Fibroblast of lung (primary cell): Measurements from ENCODE around the gene CREB5. TPM values are rescaled to one million over a fixed set of nuclear protein-coding genes. Genes with fewer than 3 reads are reported as not detected.

Experiments used
- DNase-seq, 2 donors: peaks; one replicate each; pipeline versions ENCODE4 v3.0.0 to v3.0.0-alpha.2; 2010; ENCODE audit warnings: low read depth in 2 of 2
- H2AFZ ChIP-seq: 2 replicates; pipeline ENCODE4 v1.5.1; 2012; ENCODE audit warnings: low read length, control low read depth, inconsistent platforms
- H3K27ac ChIP-seq: 2 replicates; pipeline ENCODE4 v1.5.1; 2011; ENCODE audit warnings: low read length, control low read depth; ENCODE audit not compliant: insufficient read depth
- H3K27me3 ChIP-seq: 2 replicates; pipeline ENCODE4 v1.5.1; 2011; ENCODE audit warnings: mild to moderate bottlenecking, low read length; ENCODE audit not compliant: control insufficient read depth, insufficient read depth
- H3K36me3 ChIP-seq: 2 replicates; pipeline ENCODE4 v1.5.1; 2011; ENCODE audit warnings: low read length; ENCODE audit not compliant: control insufficient read depth, insufficient read depth
- H3K4me1 ChIP-seq: 2 replicates; pipeline ENCODE4 v1.5.1; 2011; ENCODE audit warnings: low read length; ENCODE audit not compliant: control insufficient read depth, insufficient read depth; ENCODE audit errors: extremely low read depth
- H3K4me2 ChIP-seq: 2 replicates; pipeline ENCODE4 v1.5.1; 2011; ENCODE audit warnings: low read length, control low read depth; ENCODE audit not compliant: insufficient read depth; ENCODE audit errors: extremely low read depth
- H3K4me3 ChIP-seq, 4 experiments: fragments of 200-600 bp in 1 of 4; sonication (generic) in 1 of 4; replicated peaks in 1 of 4; 2 replicates each; pipeline ENCODE4 v1.5.1; 2011 to 2016; ENCODE audit warnings: low read length in 4 of 4, low read depth in 3 of 4, mild to moderate bottlenecking in 3 of 4, control low read depth in 2 of 4, inconsistent platforms in 1 of 4, mixed read lengths in 1 of 4; ENCODE audit not compliant: insufficient read depth in 1 of 4; ENCODE audit errors: control extremely low read depth in 1 of 4
- H3K79me2 ChIP-seq: 2 replicates; pipeline ENCODE4 v1.5.1; 2012; ENCODE audit warnings: mild to moderate bottlenecking, low read length, inconsistent platforms; ENCODE audit not compliant: control insufficient read depth, insufficient read depth
- H3K9ac ChIP-seq: 2 replicates; pipeline ENCODE4 v1.5.1; 2011; ENCODE audit warnings: mild to moderate bottlenecking, low read length, control low read depth; ENCODE audit not compliant: insufficient read depth
- H3K9me3 ChIP-seq: 2 replicates; pipeline ENCODE4 v1.5.1; 2012; ENCODE audit warnings: low read depth, low read length; ENCODE audit not compliant: control insufficient read depth, insufficient read depth
- H4K20me1 ChIP-seq: 2 replicates; pipeline ENCODE4 v1.5.1; 2011; ENCODE audit warnings: low read length; ENCODE audit not compliant: control insufficient read depth, insufficient read depth; ENCODE audit errors: extremely low read depth
- CTCF ChIP-seq, 2 donors: IDR thresholded peaks in 1 of 2; conservative IDR thresholded peaks in 1 of 2; 1 replicate in 1 of 2; 2 replicates in 1 of 2; pipeline ENCODE4 v1.5.1; 2011 to 2012; ENCODE audit warnings: low read length in 2 of 2, control low read depth in 1 of 2, inconsistent platforms in 1 of 2, low read depth in 1 of 2, mild to moderate bottlenecking in 1 of 2
- EZH2 ChIP-seq: IDR thresholded peaks from 2 replicates; pipeline ENCODE4 v1.5.1; 2012; ENCODE audit warnings: low read length, control low read depth, mild to moderate bottlenecking; ENCODE audit errors: missing control alignments
- polyA plus RNA-seq, 2 donors: library from polyadenylated mRNA; depleted of rRNA in 1 of 2; stranded (reverse) in 1 of 2; unstranded in 1 of 2; fragments of >200 nt; gene quantifications; 2 replicates each; pipeline ENCODE4 v1.2.1, GENCODE V29; 2011 to 2012; ENCODE audit warnings: missing spikeins in 1 of 2
- total RNA-seq: library from RNA; depleted of rRNA; stranded (reverse); fragments of >200 nt; gene quantifications from 2 replicates; pipeline ENCODE4 v1.2.1, GENCODE V29; 2014

The CREB5 gene
- total and polyA plus RNA-seq, 2 donors (not counting 1 experiment from before 2014, with no cell fraction given), result 8.2 to 28.4 TPM

GRCh38 chr7:28733035-28733434 lies 320.7 kb downstream of the CREB5 start:
- H3K79me2 ChIP-seq, result no peaks in the 10 kb centered on the region
- H2AFZ ChIP-seq, result no peak overlapping the region
- H3K9me3 ChIP-seq, result no peaks in the 10 kb centered on the region
- H3K27me3 ChIP-seq, result no peaks in the 10 kb centered on the region
- no peak for DNase-seq
- H4K20me1 ChIP-seq, result no peaks in the 10 kb centered on the region
- no peak overlapping the region for H3K9ac ChIP-seq
- H3K4me2 ChIP-seq, result no peak overlapping the region
- TF ChIP-seq EZH2, result no peak
- TF ChIP-seq CTCF (conservative IDR thresholded peaks at IDR 0.05 in 1 of 2, IDR thresholded peaks at IDR 0.05 in 1 of 2; ENCODE audit: low read depth in 1 of 2, low read length in 2 of 2), result no peak
- no peak overlapping the region for H3K27ac ChIP-seq
- H3K4me1 ChIP-seq, result peaks cover 3% of the 10 kb centered on the region
- no peak overlapping the region for H3K4me3 ChIP-seq
- no peaks in the 10 kb centered on the region for H3K36me3 ChIP-seq

- no peak overlapping the region for H3K9ac ChIP-seq
- H3K4me3 ChIP-seq, result no peak overlapping the region
- H3K79me2 ChIP-seq, result no peaks in the 10 kb centered on the region
- H3K9me3 ChIP-seq, result no peaks in the 10 kb centered on the region
- H3K4me2 ChIP-seq, result no peak overlapping the region
- peak in 1 of 2 donors; percentile 33 for DNase-seq
- no peaks in the 10 kb centered on the region for H4K20me1 ChIP-seq
- H3K4me1 ChIP-seq, result no peaks in the 10 kb centered on the region
- H3K36me3 ChIP-seq, result no peaks in the 10 kb centered on the region
- no peak overlapping the region for H3K27ac ChIP-seq
- H3K27me3 ChIP-seq, result no peaks in the 10 kb centered on the region
- H2AFZ ChIP-seq, result no peak overlapping the region
- TF ChIP-seq CTCF (conservative IDR thresholded peaks at IDR 0.05 in 1 of 2, IDR thresholded peaks at IDR 0.05 in 1 of 2; ENCODE audit: low read depth in 1 of 2, low read length in 2 of 2) (no peak), EZH2 (no peak)
These were observed 326.1 kb downstream of the CREB5 start for GRCh38 chr7:28738412-28738811.

GRCh38 chr7:28739128-28739527 lies 326.8 kb downstream of the CREB5 start:
- no peaks in the 10 kb centered on the region for H4K20me1 ChIP-seq
- H2AFZ ChIP-seq, result no peak overlapping the region
- no peak overlapping the region for H3K4me2 ChIP-seq
- no peaks in the 10 kb centered on the region for H3K79me2 ChIP-seq
- no peak overlapping the region for H3K4me3 ChIP-seq
- H3K4me1 ChIP-seq, result no peaks in the 10 kb centered on the region
- DNase-seq, result no peak
- no peak overlapping the region for H3K9ac ChIP-seq
- H3K9me3 ChIP-seq, result no peaks in the 10 kb centered on the region
- no peak overlapping the region for H3K27ac ChIP-seq
- no peak for TF ChIP-seq CTCF (conservative IDR thresholded peaks at IDR 0.05 in 1 of 2, IDR thresholded peaks at IDR 0.05 in 1 of 2; ENCODE audit: low read depth in 1 of 2, low read length in 2 of 2)
- TF ChIP-seq EZH2, result no peak
- no peaks in the 10 kb centered on the region for H3K36me3 ChIP-seq
- H3K27me3 ChIP-seq, result no peaks in the 10 kb centered on the region
